Ascending aorta (tissue), 2 donors: Measurements from ENCODE around the gene TCN1. TPM values are rescaled to one million over a fixed set of nuclear protein-coding genes. Genes with fewer than 3 reads are reported as not detected.
"Not testable (repeated sequence)": the region's sequence is repeated elsewhere in the genome, so short reads cannot be mapped to it uniquely, and the experiment has no call there.

ENCODE experiments used
- DNase-seq, 2 donors: peaks; one replicate each; pipeline ENCODE4 v3.0.0-alpha.2; 2019; ENCODE audit warnings: low spot score in 2 of 2
- H3K27ac ChIP-seq, 2 donors: fragments of 200-600 bp; sonication (generic); one replicate each; pipeline ENCODE4 v1.5.1; 2016 to 2017; ENCODE audit warnings: mild to moderate bottlenecking in 1 of 2
- H3K27me3 ChIP-seq: fragments of 200-600 bp; sonication (generic); one replicate; pipeline ENCODE4 v1.5.1; 2017
- H3K36me3 ChIP-seq, 2 donors: fragments of 200-600 bp; sonication (generic); one replicate each; pipeline ENCODE4 v1.5.1; 2016
- H3K4me1 ChIP-seq, 2 donors: fragments of 200-600 bp; sonication (generic); one replicate each; pipeline ENCODE4 v1.5.1; 2016 to 2017; ENCODE audit warnings: mild to moderate bottlenecking in 1 of 2
- H3K4me3 ChIP-seq, 2 donors: fragments of 200-600 bp; sonication (generic); one replicate each; pipeline ENCODE4 v1.5.1; 2016 to 2017; ENCODE audit warnings: mild to moderate bottlenecking in 1 of 2
- H3K9me3 ChIP-seq, 2 donors: fragments of 200-600 bp; sonication (generic); one replicate each; pipeline ENCODE4 v1.5.1; 2016
- intact Hi-C: fragments of 100-400 bp; cut with DNase I; formaldehyde crosslinking; loops from one replicate; pipeline ENCODE4 v1.15.1; 2023
- total RNA-seq: library from RNA; depleted of rRNA; stranded (reverse); fragments of >200 nt; gene quantifications from one replicate; pipeline ENCODE4 v1.1.0, GENCODE V29; 2016
- TF ChIP-seq, protein P1 (sequence below), 3 experiments: fragments of 200-600 bp in 2 of 3; fragments of 450-650 bp in 1 of 3; sonication (generic) in 2 of 3; IDR thresholded peaks; one replicate each; pipeline ENCODE4 v1.5.1; 2016 to 2019; ENCODE audit warnings: antibody characterized with exemption in 3 of 3, mild to moderate bottlenecking in 1 of 3, moderate library complexity in 1 of 3

The TCN1 gene
- total RNA-seq, 1 donor from 2014 or later: not detected

DNA sequence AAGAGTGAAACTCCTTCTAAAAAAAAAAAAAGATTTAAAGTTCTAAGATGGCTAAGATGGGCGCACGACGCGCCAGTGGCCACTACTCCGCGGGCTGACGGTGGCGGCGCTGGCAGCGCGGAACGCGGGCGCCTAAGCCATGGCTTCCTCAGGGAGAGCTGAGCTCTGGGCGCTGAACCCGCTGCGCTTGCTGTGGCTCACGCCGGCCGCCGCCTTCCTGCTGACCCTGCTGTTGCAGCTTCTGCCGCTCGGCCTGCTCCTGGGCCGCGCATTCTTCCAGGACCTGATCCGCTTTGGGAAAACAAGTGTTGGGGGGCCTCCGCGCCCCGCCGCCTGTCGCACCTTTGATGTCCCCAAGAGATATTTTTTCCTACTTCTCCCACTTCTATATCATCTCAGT is 31.8 kb upstream of the TCN1 start:
- no peaks in the 10 kb centered on the region for H3K27me3 ChIP-seq
- no peaks in the 10 kb centered on the region for H3K4me1 ChIP-seq
- H3K36me3 ChIP-seq: no peaks in the 10 kb centered on the region
- no peaks in the 10 kb centered on the region for H3K9me3 ChIP-seq
- intact Hi-C loops: no loop called here
- H3K27ac ChIP-seq: no peak overlapping the region
- H3K4me3 ChIP-seq: no peak overlapping the region
- TF ChIP-seq, protein P1, sequence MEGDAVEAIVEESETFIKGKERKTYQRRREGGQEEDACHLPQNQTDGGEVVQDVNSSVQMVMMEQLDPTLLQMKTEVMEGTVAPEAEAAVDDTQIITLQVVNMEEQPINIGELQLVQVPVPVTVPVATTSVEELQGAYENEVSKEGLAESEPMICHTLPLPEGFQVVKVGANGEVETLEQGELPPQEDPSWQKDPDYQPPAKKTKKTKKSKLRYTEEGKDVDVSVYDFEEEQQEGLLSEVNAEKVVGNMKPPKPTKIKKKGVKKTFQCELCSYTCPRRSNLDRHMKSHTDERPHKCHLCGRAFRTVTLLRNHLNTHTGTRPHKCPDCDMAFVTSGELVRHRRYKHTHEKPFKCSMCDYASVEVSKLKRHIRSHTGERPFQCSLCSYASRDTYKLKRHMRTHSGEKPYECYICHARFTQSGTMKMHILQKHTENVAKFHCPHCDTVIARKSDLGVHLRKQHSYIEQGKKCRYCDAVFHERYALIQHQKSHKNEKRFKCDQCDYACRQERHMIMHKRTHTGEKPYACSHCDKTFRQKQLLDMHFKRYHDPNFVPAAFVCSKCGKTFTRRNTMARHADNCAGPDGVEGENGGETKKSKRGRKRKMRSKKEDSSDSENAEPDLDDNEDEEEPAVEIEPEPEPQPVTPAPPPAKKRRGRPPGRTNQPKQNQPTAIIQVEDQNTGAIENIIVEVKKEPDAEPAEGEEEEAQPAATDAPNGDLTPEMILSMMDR (IDR thresholded peaks at IDR 0.05): no peak
- DNase-seq: no peak

DNA sequence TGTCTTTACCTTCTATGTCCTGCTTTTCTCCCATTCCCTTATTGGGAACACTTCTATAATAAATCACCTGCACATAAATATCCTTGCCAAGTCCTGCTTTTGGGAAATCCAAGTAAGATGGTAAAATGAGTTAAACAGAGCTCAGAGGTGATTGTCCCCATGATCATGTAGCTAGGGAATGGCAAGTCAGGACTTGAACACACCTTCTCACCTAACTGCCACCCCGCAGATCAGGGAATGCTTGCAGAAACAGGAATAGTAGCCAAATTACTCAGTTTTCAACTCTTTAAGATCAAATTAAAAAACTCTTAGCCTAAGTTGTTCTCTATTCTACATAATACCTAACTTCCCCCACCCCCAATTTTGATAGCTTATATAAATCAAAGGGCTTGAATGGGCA is 28.3 kb upstream of the TCN1 start:
- Histone ChIP-seq H3K27me3 (no peaks in the 10 kb centered on the region), H3K4me3 (no peak overlapping the region), H3K36me3 (no peaks in the 10 kb centered on the region), H3K27ac (no peak overlapping the region), H3K4me1 (no peaks in the 10 kb centered on the region), H3K9me3 (peaks cover 6 to 9% of the 10 kb centered on the region in 2 donors)
- TF ChIP-seq, protein P1 (IDR thresholded peaks at IDR 0.05): no peak
- intact Hi-C loops: no loop called here
- DNase-seq: no peak

DNA sequence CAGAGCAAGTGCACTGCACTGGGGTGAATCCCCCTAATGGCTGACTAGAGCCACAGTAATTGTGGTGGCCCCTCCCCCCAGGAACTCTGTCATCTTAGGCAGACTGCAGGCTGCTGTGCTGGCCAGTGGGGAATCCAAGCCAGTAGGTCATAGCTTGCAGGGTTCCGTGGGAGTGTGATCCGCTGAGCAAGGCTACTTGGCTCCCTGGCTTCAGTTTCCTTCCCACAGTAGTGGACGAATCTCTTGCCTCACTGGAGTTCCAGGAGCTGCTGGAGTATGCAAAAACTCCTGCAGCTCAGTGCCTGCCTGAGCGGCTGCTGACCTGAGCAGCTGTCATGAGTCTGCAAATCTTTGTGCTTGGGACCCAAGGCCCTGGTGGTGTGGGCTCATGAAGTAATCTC is 25.5 kb upstream of the TCN1 start:
- no peak for DNase-seq
- Histone ChIP-seq H3K27ac (no peak overlapping the region), H3K9me3 (peaks cover 9 to 24% of the 10 kb centered on the region in 2 donors), H3K27me3 (no peaks in the 10 kb centered on the region), H3K4me1 (no peaks in the 10 kb centered on the region), H3K36me3 (no peaks in the 10 kb centered on the region), H3K4me3 (no peak overlapping the region)
- TF ChIP-seq, protein P1 (IDR thresholded peaks at IDR 0.05): no peak
- intact Hi-C loops: no loop called here

DNA sequence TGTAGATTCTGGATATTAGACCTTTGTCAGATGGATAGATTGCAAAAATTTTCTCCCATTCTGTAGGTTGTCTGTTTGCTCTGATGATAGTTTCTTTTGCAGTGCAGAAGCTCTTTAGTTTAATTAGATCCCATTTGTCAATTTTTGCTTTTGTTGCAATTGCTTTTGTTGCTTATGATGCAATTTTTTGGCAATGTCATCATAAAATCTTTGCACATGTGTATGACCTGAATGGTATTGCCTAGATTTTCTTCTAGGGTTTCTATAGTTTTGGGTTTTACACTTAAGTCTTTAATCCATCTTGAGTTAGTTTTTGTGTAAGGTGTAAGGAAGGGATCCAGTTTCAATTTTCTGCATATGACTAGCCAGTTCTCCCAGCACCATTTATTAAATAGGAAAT is 20.9 kb upstream of the TCN1 start:
- H3K27ac ChIP-seq, DNase-seq, intact Hi-C loops, H3K36me3 ChIP-seq, H3K4me3 ChIP-seq, H3K4me1 ChIP-seq, H3K27me3 ChIP-seq: not testable (repeated sequence)
- peaks cover 9 to 24% of the 10 kb centered on the region in 2 donors for H3K9me3 ChIP-seq

DNA sequence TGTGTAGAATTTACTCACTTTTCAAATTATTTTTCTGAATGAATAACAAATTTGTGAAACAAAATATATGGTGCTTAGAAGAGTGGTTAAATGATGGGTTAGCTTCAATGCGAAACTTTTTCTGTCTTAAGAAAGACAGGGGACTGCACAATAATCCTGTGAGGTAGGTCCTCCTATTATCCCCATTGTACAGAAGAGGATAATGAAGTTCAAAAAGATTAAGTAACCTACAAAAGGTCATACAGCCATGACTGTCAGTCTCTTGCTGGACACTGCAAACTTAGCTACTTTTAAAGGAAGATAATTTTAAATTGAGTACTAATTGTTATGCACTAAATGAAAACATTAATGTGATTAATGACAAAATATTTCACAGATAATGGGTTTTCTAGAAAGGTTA is 17.3 kb upstream of the TCN1 start:
- Histone ChIP-seq H3K27me3 (no peaks in the 10 kb centered on the region), H3K4me3 (no peak overlapping the region), H3K9me3 (peaks cover 0 to 9% of the 10 kb centered on the region in 2 donors), H3K27ac (no peak overlapping the region), H3K4me1 (no peaks in the 10 kb centered on the region), H3K36me3 (no peaks in the 10 kb centered on the region)
- DNase-seq: no peak
- TF ChIP-seq, protein P1 (IDR thresholded peaks at IDR 0.05): no peak
- intact Hi-C loops: no loop called here

DNA sequence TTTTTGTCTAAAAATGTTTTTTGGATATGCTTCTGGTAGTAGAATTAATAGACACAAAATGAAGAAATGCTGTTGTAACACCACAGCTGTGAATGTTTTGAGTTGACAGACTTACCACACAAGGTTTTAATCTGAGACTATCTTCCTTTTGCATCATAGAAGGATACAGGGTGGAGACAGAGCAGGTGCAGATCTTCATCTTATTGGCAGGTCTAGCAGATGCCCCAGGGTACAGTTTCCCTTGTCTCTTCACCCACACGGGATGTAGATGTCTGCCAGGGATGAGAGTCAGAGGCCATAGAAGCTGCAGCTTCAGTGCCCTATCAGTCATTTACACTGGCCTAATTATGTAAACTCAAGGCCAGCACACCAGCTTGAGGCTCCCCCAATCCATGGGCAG is 13.3 kb upstream of the TCN1 start:
- no peak overlapping the region for H3K4me3 ChIP-seq
- H3K9me3 ChIP-seq: no peaks in the 10 kb centered on the region
- intact Hi-C loops: no loop called here
- no peaks in the 10 kb centered on the region for H3K36me3 ChIP-seq
- TF ChIP-seq, protein P1 (IDR thresholded peaks at IDR 0.05): no peak
- no peak for DNase-seq
- H3K27me3 ChIP-seq: no peaks in the 10 kb centered on the region
- H3K4me1 ChIP-seq: no peaks in the 10 kb centered on the region
- no peak overlapping the region for H3K27ac ChIP-seq
